ENCODE measurements around the gene TACR1. TPM values are rescaled to one million over a fixed set of nuclear protein-coding genes. Genes with fewer than 3 reads are reported as not detected.
"Not testable (repeated sequence)": the region's sequence is repeated elsewhere in the genome, so short reads cannot be mapped to it uniquely, and the experiment has no call there.

TACR1 gene
- polyA plus RNA-seq, 4 donors: 0.42 to 1.6 (median 1.4) TPM

DNA sequence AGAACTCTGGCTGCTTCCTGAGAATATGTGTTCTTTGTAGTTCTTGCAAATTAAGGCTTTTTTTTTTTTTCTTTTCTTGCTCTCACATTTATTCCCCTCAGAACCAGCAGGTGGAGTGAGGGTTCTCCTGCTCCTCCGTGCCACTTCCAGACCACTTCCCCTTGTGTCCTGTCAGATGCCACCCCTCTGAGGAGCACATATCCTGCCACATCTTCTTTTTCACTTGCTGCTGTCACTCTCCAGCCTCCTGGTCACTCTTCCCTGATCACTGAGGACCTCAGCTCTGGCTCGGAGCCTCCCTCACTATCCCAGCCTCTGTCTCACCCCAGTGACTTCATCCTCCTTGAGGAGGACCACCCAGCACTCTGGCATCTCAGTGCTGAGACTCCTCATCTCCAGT, 100.5 kb downstream of the TACR1 start:
- no peak for DNase-seq (ENCODE audit: low read depth in 4 of 4, low spot score in 3 of 4)

GRCh38 chr2:75097831-75098230, 101.5 kb downstream of the TACR1 start:
- no peak for DNase-seq (ENCODE audit: low read depth in 4 of 4, low spot score in 3 of 4)

GRCh38 chr2:75094405-75094804, 104.9 kb downstream of the TACR1 start:
- DNase-seq (ENCODE audit: low read depth in 4 of 4, low spot score in 3 of 4): no peak

DNA sequence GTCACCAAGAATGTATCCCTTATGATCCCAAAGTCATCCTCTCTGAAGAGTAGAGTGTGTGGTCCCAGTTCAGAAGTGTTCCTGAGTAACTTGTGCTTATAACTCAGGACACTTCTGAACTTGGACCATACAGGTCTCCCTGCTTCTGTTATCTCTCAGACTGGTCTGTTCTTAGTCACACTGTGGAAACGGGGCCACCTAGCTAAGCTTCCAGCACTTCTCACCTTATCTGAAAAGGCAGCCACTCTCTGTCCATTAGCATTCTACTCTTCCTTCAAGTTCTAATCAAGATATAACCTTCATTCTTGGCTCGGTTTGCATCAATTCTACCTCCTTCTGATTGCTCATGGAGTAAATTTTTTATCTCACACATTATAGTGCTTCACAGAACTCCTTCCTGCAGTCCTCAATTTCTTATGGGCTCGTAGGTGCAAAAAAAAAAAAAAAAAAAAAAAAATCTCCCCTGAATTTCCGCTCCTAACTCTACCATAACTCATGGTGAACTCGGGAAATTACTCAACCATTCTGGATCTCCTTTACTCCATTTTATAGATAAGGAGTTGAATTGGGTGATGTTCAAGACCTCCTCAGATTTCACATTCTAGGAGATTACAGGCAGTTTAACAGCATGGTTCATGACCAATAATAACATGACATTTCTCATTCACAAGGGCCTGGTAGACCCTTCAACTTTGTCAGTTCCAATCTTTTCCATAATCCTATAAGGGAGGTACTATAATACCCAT, 108.4 kb downstream of the TACR1 start:
- DNase-seq (ENCODE audit: low read depth in 4 of 4, low spot score in 3 of 4): no peak

- no peak for DNase-seq (ENCODE audit: low read depth in 4 of 4, low spot score in 3 of 4)
These were observed 109.8 kb downstream of the TACR1 start for GRCh38 chr2:75089471-75089870.

DNA sequence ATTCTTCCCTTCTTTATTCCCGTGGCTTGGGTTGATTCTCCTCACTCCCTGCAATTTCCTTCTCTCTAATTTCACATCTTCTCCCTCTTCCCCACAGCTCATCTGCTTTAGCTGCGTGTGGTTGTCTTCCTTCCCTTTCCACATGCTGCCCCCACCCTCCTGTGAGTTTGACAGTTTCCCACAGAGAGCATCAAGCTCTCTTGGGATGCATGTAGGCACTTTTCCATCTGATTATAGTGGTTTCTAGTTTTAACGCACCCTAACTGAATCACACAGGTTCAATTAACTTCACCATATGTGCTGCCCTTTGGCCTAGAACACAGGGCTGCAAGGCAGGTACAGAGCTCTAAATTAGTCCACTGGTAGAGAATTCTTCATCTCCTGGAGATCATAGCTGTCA, 110.5 kb downstream of the TACR1 start:
- no peak for DNase-seq (ENCODE audit: low read depth in 4 of 4, low spot score in 3 of 4)

DNA sequence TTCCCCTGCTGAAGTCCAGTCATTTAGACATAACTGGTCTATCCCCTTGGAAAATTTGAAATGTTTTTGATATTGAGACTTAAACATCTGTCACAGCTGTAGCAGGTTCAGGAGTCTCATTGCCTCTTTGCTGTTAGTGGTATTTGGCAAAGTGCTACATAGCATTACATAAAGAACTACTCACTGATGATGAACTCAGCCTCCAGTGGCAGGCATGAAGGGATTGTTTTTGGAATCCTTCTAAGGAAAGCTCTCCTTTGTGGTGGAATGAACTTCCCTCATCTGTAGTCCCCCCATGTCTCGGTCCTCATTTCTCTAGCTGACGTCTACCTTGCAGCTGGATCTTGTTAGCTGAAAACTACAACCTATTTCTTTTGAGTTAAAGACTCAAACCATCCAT, 111.6 kb downstream of the TACR1 start:
- DNase-seq (ENCODE audit: low read depth in 4 of 4, low spot score in 3 of 4): no peak

DNA sequence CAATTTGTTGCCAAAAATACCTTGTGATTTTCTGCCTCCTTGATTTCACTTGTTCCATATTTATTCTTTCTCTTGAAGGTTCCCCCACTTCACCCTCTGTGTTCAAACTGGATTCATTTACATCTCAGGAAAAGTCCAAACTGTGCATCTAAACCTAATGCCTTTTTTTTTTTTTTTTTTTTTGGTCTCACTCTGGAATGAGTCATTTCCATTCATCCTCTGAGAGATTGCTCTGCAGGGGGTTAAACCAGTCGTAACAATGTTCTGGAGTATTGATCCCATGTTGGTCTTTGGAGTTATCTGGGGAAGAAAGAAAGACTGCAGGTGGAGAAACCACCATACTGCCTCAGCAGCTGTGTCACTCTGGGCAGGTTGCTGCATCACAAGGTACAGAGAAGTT, 119.7 kb downstream of the TACR1 start:
- no peak for DNase-seq (ENCODE audit: low read depth in 4 of 4, low spot score in 3 of 4)

GRCh38 chr2:75077909-75078308, 121.4 kb downstream of the TACR1 start:
- no peak for DNase-seq (ENCODE audit: low read depth in 4 of 4, low spot score in 3 of 4)

- DNase-seq (ENCODE audit: low read depth in 4 of 4, low spot score in 3 of 4): no peak
These were observed 123.2 kb downstream of the TACR1 start for GRCh38 chr2:75076088-75076487.

DNA sequence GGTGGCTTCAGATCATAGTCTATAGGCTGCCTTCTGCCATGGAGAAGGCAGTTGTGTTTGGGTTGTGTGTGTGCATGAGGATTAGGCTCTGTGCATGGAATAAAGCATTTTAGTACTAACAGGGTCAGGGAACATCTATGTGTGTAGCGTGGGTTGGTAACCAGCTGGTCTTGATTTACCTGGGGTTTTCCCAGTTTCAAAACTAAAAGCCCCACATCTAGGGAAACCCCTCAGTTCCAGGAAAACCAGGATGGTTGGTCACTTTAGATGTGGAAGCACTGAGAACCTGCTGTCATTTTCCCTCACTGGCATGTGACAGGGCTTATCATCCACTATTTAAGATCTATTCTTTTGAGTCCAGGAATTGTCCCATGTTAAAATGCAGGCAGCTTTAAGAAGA, 124.6 kb downstream of the TACR1 start:
- no peak for DNase-seq (ENCODE audit: low read depth in 4 of 4, low spot score in 3 of 4)

GRCh38 chr2:75074228-75074627, 125.1 kb downstream of the TACR1 start:
- no peak for DNase-seq (ENCODE audit: low read depth in 4 of 4, low spot score in 3 of 4)

DNA sequence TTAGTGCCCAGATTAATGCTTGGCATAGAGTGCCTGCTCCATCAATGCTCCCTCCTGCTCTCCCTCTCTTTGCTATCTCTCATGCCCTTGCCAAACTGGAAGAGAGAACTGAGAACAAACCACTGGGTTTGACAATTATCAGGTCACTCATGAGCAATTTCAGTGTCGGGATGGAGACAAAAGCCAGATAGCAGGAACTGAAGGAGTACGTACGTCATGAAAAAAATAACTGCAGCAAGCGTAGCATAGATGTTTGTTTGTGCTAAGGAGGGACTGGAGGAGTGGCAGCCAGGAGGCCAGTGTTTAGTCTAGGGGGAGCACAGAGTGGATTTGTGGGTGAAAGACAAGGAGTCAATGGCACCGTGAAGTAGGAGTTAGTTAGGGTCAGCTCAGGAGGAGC, 127.6 kb downstream of the TACR1 start:
- DNase-seq (ENCODE audit: low read depth in 4 of 4, low spot score in 3 of 4): no peak

DNA sequence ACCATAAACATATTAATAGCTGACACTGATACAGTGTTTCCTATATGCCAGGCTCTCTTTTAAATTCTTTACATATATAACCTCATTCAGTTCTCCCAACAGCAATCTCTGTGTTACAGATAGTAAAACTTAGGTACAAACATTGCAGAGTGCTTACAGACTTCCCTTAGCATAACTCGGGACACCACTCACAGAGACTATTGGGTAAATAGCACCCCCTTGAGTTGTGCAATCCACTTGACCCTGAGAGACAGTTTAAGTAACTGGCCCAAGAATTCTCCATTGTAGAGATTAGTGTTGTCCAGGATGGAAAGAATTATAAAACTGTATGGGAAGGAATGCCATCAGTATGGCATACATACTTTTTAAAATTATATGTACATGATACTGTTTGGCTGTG, 130.8 kb downstream of the TACR1 start:
- DNase-seq (ENCODE audit: low read depth in 4 of 4, low spot score in 3 of 4): no peak

DNA sequence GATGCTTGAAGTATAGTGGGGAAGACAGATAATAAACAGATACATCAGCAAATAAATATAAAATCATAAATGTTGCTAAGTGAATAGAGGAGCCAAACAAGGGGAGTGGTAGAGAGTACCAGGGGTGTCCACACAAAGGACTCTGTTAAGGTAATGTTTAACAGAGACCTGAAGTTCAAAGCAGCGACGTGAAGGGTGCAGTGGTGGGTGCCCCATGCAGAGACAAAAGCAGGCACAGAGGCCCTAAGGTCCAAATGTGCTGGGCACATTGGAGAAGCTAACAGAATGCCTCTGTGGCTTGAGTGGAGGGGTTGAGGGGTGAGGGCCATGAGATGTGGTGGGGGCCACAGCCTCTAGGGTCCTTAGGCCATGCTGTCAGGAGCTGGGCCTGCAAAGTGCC, 131.8 kb downstream of the TACR1 start:
- no peak for DNase-seq (ENCODE audit: low read depth in 4 of 4, low spot score in 3 of 4)

DNA sequence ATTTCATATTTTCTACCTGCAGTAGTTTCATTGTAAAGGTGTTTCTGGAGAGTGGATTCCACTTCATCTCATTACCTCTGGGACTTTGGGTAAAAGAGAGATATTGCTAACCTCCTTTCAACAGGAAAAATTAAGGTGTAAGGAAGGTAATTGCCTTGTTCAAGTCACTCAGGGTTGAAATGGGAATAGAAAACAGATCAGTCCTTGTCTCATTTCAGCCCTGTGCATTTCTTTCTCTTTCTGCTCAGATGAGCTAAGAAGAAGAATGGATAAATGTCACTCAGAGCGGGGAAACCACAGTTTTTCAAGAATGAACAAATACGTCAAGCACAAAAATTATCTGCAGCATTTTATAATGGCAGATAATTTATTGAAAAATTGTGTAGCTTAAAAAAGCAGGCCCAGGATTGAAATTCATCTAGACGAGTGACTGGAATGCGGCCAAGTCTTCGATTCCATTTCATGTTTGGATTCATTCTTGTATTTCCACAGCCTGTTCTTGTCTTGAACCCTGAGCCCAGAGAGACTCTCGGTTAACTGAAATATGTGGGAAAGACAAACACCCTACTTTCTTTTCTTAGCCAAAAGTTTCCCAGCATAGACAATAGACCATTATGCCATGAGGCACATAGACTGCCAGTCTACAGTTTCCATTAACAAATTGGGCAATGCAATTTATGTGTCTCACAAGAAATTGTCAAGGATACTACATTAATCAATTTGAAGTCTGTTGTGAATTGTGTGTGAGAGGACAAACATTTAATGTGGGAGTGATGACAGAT, 133.0 kb downstream of the TACR1 start:
- no peak for DNase-seq (ENCODE audit: low read depth in 4 of 4, low spot score in 3 of 4)

GRCh38 chr2:75065402-75066008, 133.8 kb downstream of the TACR1 start:
- no peak for DNase-seq (ENCODE audit: low read depth in 4 of 4, low spot score in 3 of 4)

GRCh38 chr2:75064691-75065396, 134.5 kb downstream of the TACR1 start:
- DNase-seq (ENCODE audit: low read depth in 4 of 4, low spot score in 3 of 4): no peak

DNA sequence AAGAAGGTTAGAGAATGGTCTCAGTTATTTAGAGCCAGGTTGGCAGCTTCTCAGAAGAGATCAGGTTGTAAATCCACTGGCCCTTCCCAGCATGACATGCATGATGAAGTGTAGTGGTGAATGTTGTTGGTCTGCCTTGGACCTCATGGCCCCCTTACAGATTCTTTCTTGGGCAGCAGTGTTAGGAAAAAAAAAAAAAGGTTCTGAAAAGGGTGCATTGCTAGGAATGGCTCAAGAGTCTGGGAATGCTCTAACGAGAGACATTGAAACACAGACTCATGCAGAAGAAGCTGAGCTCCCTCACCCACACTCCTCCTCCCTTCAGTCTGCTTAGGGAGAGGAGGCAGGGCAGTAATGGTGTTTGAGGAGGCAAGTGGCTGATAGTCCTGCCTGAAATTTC, 135.4 kb downstream of the TACR1 start:
- no peak for DNase-seq (ENCODE audit: low read depth in 4 of 4, low spot score in 3 of 4)

DNA sequence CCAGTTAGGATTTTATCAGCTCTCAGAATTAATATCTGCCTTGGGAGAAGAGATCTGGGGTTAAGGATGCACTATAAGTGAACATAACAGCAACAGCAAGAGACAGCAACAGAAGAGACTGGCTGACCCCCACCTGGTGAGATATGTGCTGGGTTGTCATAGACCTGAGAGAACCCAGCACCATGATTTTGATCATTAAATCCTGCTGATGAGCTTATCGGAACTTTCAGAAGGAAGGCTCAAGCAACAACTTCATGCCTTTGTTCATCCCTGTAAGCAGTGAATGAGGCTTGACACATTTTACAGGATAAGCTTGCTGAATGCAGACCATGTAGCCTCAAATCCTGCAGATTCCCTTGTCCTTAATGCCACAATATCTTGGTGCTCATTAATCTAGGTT, 140.9 kb downstream of the TACR1 start:
- DNase-seq (ENCODE audit: low read depth in 4 of 4, low spot score in 3 of 4): no peak

DNA sequence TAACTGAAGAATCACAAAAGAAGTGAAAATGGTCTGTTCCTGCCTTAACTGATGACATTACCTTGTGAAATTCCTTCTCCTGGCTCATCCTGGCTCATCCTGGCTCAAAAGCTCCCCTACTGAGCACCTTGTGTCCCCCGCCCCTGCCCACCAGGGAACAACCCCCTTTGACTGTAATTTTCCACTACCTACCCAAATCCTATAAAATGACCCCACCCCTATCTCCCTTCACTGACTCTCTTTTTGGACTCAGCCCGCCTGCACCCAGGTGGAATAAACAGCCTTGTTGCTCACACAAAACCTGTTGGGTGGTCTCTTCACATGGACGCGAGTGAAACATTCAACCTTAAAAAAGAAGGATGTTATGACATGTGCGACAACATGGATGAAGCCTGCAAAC, 142.2 kb downstream of the TACR1 start:
- DNase-seq (ENCODE audit: low read depth in 4 of 4, low spot score in 3 of 4): not testable (repeated sequence)

Data from left renal pelvis (tissue), 4 donors.